Smooth muscle cell (in vitro differentiated cells): ENCODE data around the gene EDAR. TPM values are rescaled to one million over a fixed set of nuclear protein-coding genes. Genes with fewer than 3 reads are reported as not detected.

Experiments
- DNase-seq: peaks from one replicate; lab custom pipeline; 2025; ENCODE audit not compliant: unreplicated experiment; lab: John Stamatoyannopoulos, UW
- H2AFZ ChIP-seq: fragments of 200-600 bp; sonication (generic); 2 replicates; pipeline ENCODE4 v1.6.0; 2016; ENCODE audit warnings: antibody characterized with exemption, low read depth, mild to moderate bottlenecking
- H3F3A ChIP-seq: fragments of 200-600 bp; sonication (generic); 2 replicates; pipeline ENCODE4 v1.6.0; 2017; ENCODE audit warnings: antibody characterized with exemption, low read depth
- H3K27ac ChIP-seq: fragments of 200-600 bp; sonication (generic); 2 replicates; pipeline ENCODE4 v1.5.1; 2016; ENCODE audit warnings: low read depth, mild to moderate bottlenecking
- H3K27me3 ChIP-seq: fragments of 200-600 bp; sonication (generic); 2 replicates; pipeline ENCODE4 v1.6.1; 2016; ENCODE audit warnings: low read depth, mild to moderate bottlenecking
- H3K36me3 ChIP-seq: fragments of 200-600 bp; sonication (generic); 2 replicates; pipeline ENCODE4 v1.5.1; 2016; ENCODE audit warnings: low read depth
- H3K4me1 ChIP-seq: fragments of 200-600 bp; sonication (generic); 2 replicates; pipeline ENCODE4 v1.5.1; 2016; ENCODE audit warnings: low read depth
- H3K4me2 ChIP-seq: fragments of 200-600 bp; sonication (generic); 2 replicates; pipeline ENCODE4 v1.6.0; 2016; ENCODE audit warnings: mild to moderate bottlenecking
- H3K4me3 ChIP-seq: fragments of 200-600 bp; sonication (generic); 2 replicates; pipeline ENCODE4 v1.5.1; 2016; ENCODE audit warnings: mild to moderate bottlenecking
- H3K79me2 ChIP-seq: fragments of 200-600 bp; sonication (generic); 2 replicates; pipeline ENCODE4 v1.6.0; 2016; ENCODE audit warnings: low read depth, mild to moderate bottlenecking
- H3K9ac ChIP-seq: fragments of 200-600 bp; sonication (generic); 2 replicates; pipeline ENCODE4 v1.6.0; 2016; ENCODE audit warnings: low read depth
- H3K9me3 ChIP-seq: fragments of 200-600 bp; sonication (generic); replicated peaks from 2 replicates; pipeline ENCODE4 v1.5.1; 2016; ENCODE audit warnings: low read depth
- H4K20me1 ChIP-seq: fragments of 200-600 bp; sonication (generic); 2 replicates; pipeline ENCODE4 v1.6.0; 2016; ENCODE audit warnings: low read depth
- WGBS: methylation state at CpG from one replicate; pipeline ENCODE4 v1.1.7; 2016; ENCODE audit warnings: low lambda C conversion rate; 5-methylcytosine and 5-hydroxymethylcytosine counted together
- polyA plus RNA-seq: library from polyadenylated mRNA; unstranded; fragments of >200 nt; fragmentation: Nextera tagmentation; extraction: Ambion mirVana; gene quantifications from 2 replicates; pipeline ENCODE4 v1.2.1, GENCODE V29; 2016
- total RNA-seq: library from RNA; depleted of rRNA; stranded (reverse); fragments of >200 nt; gene quantifications from 2 replicates; pipeline ENCODE4 v1.2.3, GENCODE V29; 2014
- TF ChIP-seq, protein P1 (sequence below): fragments of 200-600 bp; sonication (generic); IDR thresholded peaks from 2 replicates; pipeline ENCODE4 v1.5.1; 2017; ENCODE audit warnings: borderline replicate concordance, mild to moderate bottlenecking, antibody characterized with exemption; ENCODE audit not compliant: insufficient read depth, poor library complexity, severe bottlenecking

Gene EDAR
- total and polyA plus RNA-seq, 2 experiments from 2014 or later: 0.09 TPM; not detected in 1

DNA sequence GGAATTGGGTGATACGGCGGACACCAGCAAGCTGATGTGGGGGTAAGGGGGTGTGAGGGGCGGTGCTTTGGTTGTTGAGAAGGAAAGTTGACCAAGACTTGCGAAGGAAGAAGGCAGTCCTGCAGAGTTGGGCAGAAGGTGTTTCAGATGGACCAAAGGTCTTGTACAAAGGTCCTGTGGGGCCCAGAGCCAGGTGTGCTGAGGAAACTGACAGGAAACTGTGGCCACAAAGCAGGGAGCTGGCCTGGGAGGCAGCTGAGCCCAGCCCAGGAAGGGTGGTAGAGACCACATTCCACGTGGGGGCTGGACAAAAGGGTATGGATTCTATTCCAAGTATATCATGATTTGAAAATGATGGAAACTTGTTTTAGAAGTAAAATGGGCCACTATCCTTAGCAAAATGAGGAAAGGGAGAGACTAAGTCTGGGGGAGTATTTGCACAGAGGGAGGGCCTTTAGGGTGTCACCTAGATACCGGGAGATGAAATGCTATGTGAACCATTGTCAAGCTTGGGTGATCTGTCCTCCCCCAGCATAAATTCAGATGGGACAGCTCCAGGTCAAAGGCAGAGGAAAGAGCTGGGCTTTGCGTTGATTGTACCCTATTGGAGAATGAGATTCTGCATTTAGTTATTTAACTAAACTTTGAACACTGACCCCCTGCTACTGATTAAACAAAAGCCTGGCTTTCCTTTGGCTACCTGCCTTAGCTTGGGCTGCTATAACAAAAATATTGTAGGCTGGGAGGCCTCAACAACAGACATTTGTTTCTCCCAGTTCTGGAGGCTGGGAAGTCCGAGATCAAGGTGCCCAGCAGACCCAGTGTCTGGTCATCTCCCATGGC lies 4.3 kb upstream of the EDAR start:
- H3K4me3 ChIP-seq: no peak overlapping the region
- H2AFZ ChIP-seq: no peak overlapping the region
- peaks cover 20% of the 10 kb centered on the region for H3K27me3 ChIP-seq
- TF ChIP-seq, protein P1, sequence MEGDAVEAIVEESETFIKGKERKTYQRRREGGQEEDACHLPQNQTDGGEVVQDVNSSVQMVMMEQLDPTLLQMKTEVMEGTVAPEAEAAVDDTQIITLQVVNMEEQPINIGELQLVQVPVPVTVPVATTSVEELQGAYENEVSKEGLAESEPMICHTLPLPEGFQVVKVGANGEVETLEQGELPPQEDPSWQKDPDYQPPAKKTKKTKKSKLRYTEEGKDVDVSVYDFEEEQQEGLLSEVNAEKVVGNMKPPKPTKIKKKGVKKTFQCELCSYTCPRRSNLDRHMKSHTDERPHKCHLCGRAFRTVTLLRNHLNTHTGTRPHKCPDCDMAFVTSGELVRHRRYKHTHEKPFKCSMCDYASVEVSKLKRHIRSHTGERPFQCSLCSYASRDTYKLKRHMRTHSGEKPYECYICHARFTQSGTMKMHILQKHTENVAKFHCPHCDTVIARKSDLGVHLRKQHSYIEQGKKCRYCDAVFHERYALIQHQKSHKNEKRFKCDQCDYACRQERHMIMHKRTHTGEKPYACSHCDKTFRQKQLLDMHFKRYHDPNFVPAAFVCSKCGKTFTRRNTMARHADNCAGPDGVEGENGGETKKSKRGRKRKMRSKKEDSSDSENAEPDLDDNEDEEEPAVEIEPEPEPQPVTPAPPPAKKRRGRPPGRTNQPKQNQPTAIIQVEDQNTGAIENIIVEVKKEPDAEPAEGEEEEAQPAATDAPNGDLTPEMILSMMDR: no peak
- DNase-seq: no peak
- H3K9ac ChIP-seq: no peak overlapping the region
- H3K79me2 ChIP-seq: no peaks in the 10 kb centered on the region
- H3K27ac ChIP-seq: no peak overlapping the region
- H3K4me1 ChIP-seq: no peaks in the 10 kb centered on the region
- H3K36me3 ChIP-seq: no peaks in the 10 kb centered on the region
- no peak overlapping the region for H3K4me2 ChIP-seq
- 89% methylated on average over 8 of the region's 8 CpGs for WGBS
- no peaks in the 10 kb centered on the region for H4K20me1 ChIP-seq
- H3F3A ChIP-seq: no peaks in the 10 kb centered on the region
- no peaks in the 10 kb centered on the region for H3K9me3 ChIP-seq

DNA sequence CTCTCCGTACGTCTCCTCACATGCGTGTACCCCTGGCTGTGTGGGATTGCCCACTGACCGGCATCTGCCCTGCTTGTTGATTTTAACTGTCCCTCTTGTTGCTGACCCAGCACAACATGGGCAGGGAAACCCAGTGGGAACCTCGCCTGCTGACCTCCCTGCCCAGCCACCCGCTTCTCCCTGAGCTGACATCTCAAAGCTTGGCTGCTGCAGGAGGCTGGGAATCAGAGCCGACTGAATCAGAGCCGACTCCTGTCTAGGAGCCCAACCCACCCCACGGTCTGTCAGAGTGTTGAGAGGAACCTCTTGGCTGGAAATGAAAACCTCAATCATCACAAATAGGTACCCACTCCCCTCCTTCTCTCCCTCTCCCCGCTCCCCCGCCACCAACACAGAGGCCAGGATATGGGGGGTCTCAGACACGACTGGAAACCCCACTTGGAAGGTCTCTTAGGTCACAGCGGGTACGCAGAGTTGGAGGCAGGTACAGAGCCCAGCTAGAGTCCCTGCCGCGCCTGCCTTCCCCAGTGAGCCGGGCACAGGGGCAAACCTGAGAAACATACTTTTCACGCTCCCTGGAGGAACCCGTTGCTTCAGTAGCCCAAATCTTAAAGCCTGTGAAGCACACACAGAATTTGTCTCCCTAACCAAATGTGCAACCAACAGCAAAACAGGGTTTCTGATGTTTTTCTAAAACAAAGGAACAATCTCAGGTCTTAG lies 784 bp downstream of the EDAR start:
- peak overlapping the region; percentile 53 for H3K4me2 ChIP-seq
- TF ChIP-seq, protein P1: no peak
- H3K4me3 ChIP-seq: no peak overlapping the region
- H3K27me3 ChIP-seq: peaks cover 68% of the 10 kb centered on the region
- no peaks in the 10 kb centered on the region for H3K79me2 ChIP-seq
- no peak for DNase-seq
- no peaks in the 10 kb centered on the region for H3K9me3 ChIP-seq
- WGBS: 87% methylated on average over 19 of the region's 19 CpGs
- H3F3A ChIP-seq: no peaks in the 10 kb centered on the region
- H3K4me1 ChIP-seq: no peaks in the 10 kb centered on the region
- no peak overlapping the region for H3K27ac ChIP-seq
- H2AFZ ChIP-seq: no peak overlapping the region
- H4K20me1 ChIP-seq: no peaks in the 10 kb centered on the region
- no peak overlapping the region for H3K9ac ChIP-seq
- no peaks in the 10 kb centered on the region for H3K36me3 ChIP-seq

DNA sequence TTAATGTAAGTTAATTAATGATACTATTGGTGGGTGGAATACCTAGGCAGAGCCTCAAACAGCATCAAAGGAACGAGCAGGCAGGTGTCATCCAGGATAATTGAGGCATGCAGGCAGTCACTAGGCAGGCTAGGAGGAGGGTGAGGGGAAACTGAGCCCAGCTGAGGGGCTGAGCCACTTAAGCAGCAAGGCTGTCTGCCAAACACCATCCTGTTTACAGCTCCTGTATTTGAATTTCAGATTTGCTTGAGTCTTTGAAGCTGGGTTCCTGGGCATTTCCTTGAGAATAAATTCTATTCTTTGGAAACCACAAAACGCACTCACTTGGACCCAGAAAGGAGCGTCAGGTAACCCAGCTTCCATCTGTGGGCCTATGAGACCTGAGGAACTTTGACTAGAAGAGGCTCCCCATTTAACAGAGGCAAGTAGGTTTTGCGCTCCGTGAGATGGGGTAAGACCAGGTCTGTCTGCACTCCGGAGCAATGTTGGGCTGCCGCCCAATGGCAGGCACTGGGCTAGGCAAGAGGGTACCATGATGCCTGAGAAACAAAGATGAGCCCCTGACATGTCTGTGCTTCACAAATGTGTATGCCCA lies 2.0 kb downstream of the EDAR start:
- TF ChIP-seq, protein P1: no peak
- no peaks in the 10 kb centered on the region for H3F3A ChIP-seq
- H3K27ac ChIP-seq: no peak overlapping the region
- H3K4me2 ChIP-seq: no peak overlapping the region
- H4K20me1 ChIP-seq: no peaks in the 10 kb centered on the region
- H3K4me3 ChIP-seq: no peak overlapping the region
- H3K4me1 ChIP-seq: no peaks in the 10 kb centered on the region
- no peaks in the 10 kb centered on the region for H3K79me2 ChIP-seq
- no peak for DNase-seq
- peaks cover 67% of the 10 kb centered on the region for H3K27me3 ChIP-seq
- H3K9me3 ChIP-seq: no peaks in the 10 kb centered on the region
- no peak overlapping the region for H3K9ac ChIP-seq
- WGBS: 91% methylated on average over 7 of the region's 7 CpGs
- H3K36me3 ChIP-seq: no peaks in the 10 kb centered on the region
- no peak overlapping the region for H2AFZ ChIP-seq
